H1 (cell line): Measurements from ENCODE around the gene BLVRA. TPM values are rescaled to one million over a fixed set of nuclear protein-coding genes. Genes with fewer than 3 reads are reported as not detected.

Experiments used
- CHD1 ChIP-seq: IDR thresholded peaks from 2 replicates; pipeline ENCODE4 v1.6.1; 2012; ENCODE audit warnings: low read depth, low read length, improper control_type of control experiment
- GTF2F1 ChIP-seq: IDR thresholded peaks from 2 replicates; pipeline ENCODE4 v1.6.1; 2012; ENCODE audit warnings: low read depth, low read length, improper control_type of control experiment, borderline replicate concordance
- HDAC2 ChIP-seq, 2 experiments: fragments of 300-600 bp in 1 of 2; sonication (generic) in 1 of 2; IDR thresholded peaks; 2 replicates each; pipeline ENCODE4 v1.6.1; 2011 to 2012; ENCODE audit warnings: low read depth in 2 of 2, low read length in 2 of 2, mild to moderate bottlenecking in 2 of 2, moderate library complexity in 2 of 2, borderline replicate concordance in 1 of 2, inconsistent platforms in 1 of 2
- RAD21 ChIP-seq, 2 experiments: IDR thresholded peaks in 1 of 2; conservative IDR thresholded peaks in 1 of 2; 2 replicates each; pipeline ENCODE4 v1.6.1; 2011; ENCODE audit warnings: low read depth in 2 of 2, low read length in 2 of 2, improper control_type of control experiment in 1 of 2, inconsistent platforms in 1 of 2, mild to moderate bottlenecking in 1 of 2, moderate library complexity in 1 of 2
- SIN3A ChIP-seq, 2 experiments: IDR thresholded peaks in 1 of 2; conservative IDR thresholded peaks in 1 of 2; 2 replicates each; pipeline ENCODE4 v1.6.1; 2011 to 2012; ENCODE audit warnings: low read length in 2 of 2, improper control_type of control experiment in 1 of 2, low read depth in 1 of 2, mild to moderate bottlenecking in 1 of 2
- polyA plus RNA-seq, 7 experiments: library from polyadenylated mRNA; depleted of rRNA in 3 of 7; stranded (reverse) in 5 of 7; unstranded in 2 of 7; fragments of >200 nt in 5 of 7; fragments of 200-250 nt in 2 of 7; gene quantifications; 1 replicate in 5 of 7; 2 replicates in 1 of 7; 4 replicates in 1 of 7; pipeline versions ENCODE4 v1.2.1 to v1.2.3, GENCODE V29; 2011 to 2013; ENCODE audit warnings: missing spikeins in 2 of 7, mixed read lengths in 2 of 7
- total RNA-seq: library from RNA; stranded (reverse); fragmentation: NEBNext Ultra II Directional; extraction: Animal tissue kit (Norgen Biotek cat#: 25700); gene quantifications from 2 replicates; pipeline ENCODE4 v1.2.1, GENCODE V29; 2021
- TF ChIP-seq, protein P1 (sequence below): IDR thresholded peaks from 2 replicates; pipeline ENCODE4 v1.6.1; 2012; ENCODE audit warnings: low read length, inconsistent platforms

Gene BLVRA
- total and polyA plus RNA-seq, 2 of the 8 experiments (the other 6 are each of a cell fraction or from before 2014, with no cell fraction given): 16.1 to 37.1 TPM

DNA sequence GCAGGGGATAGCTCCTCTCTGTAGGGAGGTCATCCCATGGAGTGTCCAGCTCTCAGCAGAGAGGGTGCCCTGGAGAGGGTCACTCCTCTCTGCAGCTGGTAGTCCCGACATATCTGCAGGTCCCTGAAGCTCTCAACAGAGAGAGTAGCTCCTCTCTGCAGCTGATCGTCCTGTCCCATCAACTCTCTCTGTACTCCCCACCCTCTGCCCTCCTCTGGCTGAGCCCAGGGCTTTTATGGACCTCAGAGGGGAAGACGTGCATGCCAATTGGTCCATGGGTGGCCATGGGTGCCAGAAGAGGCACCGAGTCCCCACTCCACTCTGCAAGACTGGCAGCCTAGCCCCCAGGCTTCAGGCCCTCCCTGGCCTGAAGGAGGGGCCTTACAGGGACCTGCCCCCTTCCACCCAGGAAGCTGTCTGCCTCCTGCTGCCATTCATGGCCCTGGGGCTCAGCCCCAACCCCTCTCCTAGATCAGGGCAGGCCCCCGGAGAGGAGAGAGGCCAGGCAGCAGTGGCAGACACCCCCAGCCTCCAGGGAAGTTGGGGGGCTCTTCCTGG is 9.0 kb upstream of the BLVRA start (continued):
- TF ChIP-seq CHD1 (no peak), HDAC2 (IDR thresholded peaks at IDR 0.05; ENCODE audit: borderline replicate concordance in 1 of 2, low read depth in 2 of 2, low read length in 2 of 2) (no peak), GTF2F1 (no peak), RAD21 (IDR thresholded peaks at IDR 0.05 in 1 of 2, conservative IDR thresholded peaks at IDR 0.05 in 1 of 2; ENCODE audit: low read depth in 2 of 2, low read length in 2 of 2) (no peak), SIN3A (conservative IDR thresholded peaks at IDR 0.05 in 1 of 2, IDR thresholded peaks at IDR 0.05 in 1 of 2; ENCODE audit: low read depth in 1 of 2, low read length in 2 of 2) (no peak)
- TF ChIP-seq, protein P1, sequence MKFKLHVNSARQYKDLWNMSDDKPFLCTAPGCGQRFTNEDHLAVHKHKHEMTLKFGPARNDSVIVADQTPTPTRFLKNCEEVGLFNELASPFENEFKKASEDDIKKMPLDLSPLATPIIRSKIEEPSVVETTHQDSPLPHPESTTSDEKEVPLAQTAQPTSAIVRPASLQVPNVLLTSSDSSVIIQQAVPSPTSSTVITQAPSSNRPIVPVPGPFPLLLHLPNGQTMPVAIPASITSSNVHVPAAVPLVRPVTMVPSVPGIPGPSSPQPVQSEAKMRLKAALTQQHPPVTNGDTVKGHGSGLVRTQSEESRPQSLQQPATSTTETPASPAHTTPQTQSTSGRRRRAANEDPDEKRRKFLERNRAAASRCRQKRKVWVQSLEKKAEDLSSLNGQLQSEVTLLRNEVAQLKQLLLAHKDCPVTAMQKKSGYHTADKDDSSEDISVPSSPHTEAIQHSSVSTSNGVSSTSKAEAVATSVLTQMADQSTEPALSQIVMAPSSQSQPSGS: no peak
